GM18907 (cell line): ENCODE results near the gene IGF2BP3.
"Not testable (repeated sequence)": the region's sequence is repeated elsewhere in the genome, so short reads cannot be mapped to it uniquely, and the experiment has no call there.

Experiments
- ATAC-seq: cut with Tn5 transposase; IDR thresholded peaks from one replicate; pipeline ENCODE4 v1.9.1; 2021; ENCODE audit warnings: mild to moderate bottlenecking, moderate library complexity; ENCODE audit not compliant: unreplicated experiment

IGF2BP3 gene

DNA sequence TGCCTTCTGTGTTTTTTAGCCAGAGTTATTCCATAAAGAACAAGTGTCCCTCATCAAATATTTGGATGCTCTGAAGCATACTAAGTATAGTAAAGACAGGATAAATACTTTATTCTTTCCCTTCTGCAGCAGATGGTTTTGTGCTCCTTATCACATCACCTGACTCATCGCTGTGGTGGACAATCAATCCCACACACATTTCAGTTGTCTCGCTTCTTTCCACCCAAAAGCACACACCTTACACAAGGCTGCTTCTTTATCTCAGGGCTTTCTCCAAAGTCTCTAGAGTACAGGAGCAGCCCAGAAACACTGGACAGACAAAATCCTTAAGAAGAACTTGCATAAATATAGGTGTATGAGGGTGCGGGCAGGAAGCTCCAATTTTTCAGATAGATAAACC lies 43.4 kb downstream of the IGF2BP3 start:
- no peak for ATAC-seq

GRCh38 chr7:23422909-23423308 lies 47.4 kb downstream of the IGF2BP3 start:
- ATAC-seq = no peak

GRCh38 chr7:23422384-23422783 lies 47.9 kb downstream of the IGF2BP3 start:
- no peak for ATAC-seq

DNA sequence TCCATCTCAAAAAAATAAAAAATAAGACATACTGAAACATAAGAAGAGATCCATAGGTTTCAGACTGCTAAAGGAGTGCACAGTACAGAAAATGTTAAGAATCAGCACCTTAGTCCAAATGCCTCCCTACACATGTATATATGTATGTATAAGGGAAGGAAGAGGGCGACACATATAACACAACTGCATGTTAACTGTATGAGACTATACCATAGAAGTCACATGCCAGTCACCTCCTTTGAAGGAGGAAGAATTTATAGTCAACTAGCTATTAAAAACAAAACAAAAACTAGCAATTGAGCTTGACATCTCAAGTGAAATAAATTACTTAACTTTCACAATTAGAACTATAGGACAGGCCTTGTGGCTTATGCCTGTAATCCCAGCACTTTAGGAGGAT lies 50.4 kb downstream of the IGF2BP3 start:
- ATAC-seq = no peak

- no peak for ATAC-seq
Observed at GRCh38 chr7:23419160-23419559, 51.1 kb downstream of the IGF2BP3 start.

DNA sequence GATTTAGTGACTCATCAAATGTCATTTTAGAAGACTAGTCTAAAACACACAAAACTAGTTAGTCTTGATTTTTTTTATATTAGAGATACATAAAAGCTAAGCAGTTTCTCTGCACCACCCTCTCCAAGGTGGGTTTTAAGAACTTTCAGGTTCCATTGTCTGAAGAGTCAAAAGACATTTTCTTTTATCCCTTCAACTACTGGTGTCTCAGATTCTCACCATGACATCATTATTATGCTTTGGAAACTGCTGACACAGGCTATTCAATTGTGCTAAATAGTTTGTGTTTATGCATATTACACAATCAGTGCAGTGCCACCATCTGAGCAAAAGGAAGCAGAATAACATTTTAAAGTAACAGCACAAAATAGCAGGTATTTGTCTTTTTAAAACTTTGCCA lies 52.2 kb downstream of the IGF2BP3 start:
- no peak for ATAC-seq

- ATAC-seq = no peak
Observed at GRCh38 chr7:23415198-23415597, 55.1 kb downstream of the IGF2BP3 start.

DNA sequence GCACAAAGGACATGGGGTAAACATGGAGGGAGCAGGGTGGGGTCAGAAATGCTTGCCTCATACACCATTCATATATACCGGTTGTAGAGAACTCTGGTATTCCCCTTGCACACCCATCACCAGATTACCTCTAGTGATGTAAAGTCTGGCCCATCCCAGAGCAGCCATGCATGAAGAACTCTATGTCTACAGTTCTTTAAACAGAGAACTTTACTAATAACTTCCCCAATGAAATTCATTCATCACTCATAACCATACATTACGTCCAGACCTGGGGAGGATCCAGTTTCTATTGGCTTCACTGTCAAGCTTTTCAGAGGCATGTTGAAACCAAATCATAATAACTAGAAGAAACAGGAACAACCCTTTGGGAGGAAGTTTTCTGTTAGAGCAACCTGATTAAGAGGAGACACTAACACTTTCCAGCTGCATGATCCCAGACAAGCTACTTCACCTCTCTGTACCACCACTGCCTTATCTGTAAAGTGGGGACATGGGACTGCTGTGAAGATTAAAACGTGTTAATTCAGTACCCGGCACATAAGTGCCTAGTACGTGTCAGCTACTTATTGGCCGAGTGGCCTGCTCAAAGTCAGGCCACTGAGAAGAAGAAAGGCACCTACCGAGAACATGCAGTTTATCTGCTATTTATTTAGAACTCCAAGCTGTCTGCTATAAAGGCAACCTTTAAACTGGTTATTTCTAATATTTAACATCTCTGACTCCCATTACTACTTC lies 59.7 kb downstream of the IGF2BP3 start:
- ATAC-seq = peak; percentile 96

GRCh38 chr7:23406564-23406963 lies 63.7 kb downstream of the IGF2BP3 start:
- ATAC-seq = not testable (repeated sequence)

DNA sequence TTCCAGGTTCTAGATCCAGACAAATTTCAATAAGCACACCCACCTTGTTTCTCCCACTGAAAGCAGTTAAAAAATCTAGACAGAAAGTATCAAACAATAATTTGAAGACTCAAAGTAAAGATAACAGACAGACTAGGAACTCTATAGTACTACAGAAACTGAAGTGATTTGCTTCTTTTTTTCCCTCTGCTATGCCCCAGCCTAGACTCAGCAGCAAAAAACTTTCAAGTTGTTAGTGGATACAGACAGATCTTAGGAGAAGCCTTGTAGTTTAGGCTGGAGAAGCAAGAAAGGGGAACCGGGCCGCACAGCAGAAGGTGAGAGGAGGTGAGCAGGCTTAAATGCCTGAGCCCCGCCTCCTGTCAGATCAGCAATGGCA lies 65.1 kb downstream of the IGF2BP3 start:
- no peak for ATAC-seq

DNA sequence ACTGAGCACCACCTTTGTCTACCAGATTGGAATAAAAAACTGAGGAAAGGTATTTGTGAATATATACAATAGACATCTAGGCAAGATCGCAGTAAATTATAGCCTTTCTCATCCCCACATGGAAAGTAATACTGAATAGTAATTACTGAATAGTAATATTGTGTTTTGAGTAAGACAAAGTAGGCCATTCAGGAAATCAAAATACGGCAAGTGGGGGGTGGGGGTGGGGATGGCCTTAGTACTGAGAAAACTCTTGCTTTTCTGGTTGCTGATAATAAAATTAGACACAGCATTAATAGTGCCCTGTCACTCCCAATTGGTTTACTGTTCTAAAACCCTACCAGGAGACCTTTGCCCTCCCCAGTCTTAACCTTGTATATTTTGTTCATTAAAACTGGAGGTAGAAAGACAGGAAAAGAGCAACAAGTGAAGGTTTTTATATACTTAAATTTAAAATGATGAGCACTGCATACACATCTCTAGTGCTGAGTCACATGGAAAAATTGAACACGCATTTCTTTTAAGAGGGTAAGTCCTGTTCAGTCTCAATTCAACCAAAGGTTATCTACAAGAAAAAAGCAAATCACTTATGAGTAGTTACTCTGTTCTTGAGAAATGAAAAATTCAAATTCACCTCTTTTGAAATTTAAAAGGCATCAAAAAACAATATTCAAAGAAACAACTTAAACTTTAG lies 65.6 kb downstream of the IGF2BP3 start:
- ATAC-seq = no peak

DNA sequence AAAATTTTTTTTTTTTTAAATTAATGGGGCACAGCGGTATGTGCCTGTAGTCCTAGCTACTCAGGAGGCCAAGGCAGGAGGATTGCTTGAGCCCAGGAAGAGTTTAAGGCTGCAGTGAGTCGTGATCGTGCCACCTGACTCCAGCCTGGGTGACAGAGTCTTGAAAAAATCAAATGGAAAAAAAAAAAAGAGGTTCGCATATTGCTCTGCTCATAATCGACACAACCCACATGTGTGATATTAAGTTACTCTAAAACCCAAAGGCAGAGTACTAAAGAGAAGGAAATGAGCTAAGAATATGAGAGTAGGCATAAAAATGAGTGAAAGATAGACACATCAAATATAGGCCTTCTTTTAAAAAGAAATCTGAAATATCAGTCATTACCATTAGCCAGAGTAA lies 66.3 kb downstream of the IGF2BP3 start:
- no peak for ATAC-seq

DNA sequence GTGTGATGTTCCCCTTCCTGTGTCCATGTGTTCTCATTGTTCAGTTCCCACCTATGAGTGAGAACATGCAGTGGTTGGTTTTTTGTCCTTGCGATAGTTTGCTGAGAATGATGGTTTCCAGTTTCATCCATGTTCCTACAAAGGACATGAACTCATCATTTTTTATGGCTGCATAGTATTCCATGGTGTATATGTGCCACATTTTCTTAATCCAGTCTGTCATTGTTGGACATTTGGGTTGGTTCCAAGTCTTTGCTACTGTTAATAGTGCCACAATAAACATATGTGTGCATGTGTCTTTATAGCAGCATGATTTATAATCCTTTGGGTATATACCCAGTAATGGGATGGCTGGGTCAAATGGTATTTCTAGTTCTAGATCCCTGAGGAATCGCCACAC lies 72.2 kb downstream of the IGF2BP3 start:
- ATAC-seq = not testable (repeated sequence)

DNA sequence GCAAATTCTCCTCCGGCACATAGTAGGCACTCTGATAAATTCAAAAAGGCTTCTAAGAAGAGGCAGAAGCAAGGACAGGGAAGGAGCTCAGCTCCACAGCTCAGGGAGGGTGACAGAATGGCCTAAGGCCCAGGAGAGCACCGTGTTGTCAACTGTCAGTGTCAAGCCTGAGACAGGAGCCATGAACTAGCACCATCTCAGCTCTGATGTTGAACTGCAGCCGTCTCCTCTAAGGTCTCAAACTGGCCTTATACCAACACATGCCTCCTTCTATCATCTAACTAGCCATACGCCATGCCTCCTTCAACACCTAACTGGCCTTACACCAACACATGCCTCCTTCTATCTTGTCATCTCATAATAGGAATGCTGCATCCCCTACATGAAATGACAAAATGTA lies 73.0 kb downstream of the IGF2BP3 start:
- no peak for ATAC-seq

DNA sequence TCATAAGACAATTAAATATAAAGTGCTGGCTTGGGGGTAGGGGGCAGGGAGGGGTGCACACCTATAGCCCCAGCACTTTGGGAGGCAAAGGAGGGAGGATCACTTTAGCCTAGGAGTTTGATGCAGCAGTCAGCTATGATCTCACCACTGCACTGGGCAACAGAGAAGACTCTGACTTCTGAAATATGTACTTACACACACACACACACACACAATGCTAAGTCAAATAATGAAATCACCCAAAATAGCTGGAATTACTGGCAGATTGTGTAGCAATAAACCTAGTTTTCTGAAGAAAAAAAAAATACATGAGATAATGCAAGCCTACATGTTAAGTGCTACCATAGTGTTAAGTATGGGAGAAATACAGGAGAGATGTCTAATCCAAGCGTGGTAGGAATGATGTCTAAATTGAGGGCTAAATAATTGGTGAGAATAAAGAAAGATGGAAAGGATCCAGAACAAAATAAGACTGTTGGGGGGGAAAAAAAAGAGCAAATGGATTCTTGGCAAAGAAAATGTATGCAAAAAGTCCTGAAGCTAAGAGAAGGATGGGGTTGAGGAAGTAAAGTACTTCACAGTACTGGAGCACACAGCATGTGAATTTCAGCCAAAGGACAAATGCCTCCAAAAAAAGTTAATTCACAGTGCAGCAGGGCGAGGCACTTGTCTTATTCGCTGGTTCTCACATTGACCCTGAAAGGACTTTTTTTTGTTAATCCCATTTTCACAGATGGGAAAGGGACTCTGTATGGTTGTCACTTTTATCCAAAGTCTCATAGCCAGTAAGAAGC lies 73.9 kb downstream of the IGF2BP3 start:
- no peak for ATAC-seq

- no peak for ATAC-seq
Observed at GRCh38 chr7:23394488-23395171, 75.7 kb downstream of the IGF2BP3 start.

- no peak for ATAC-seq
Observed at GRCh38 chr7:23393636-23394035, 76.7 kb downstream of the IGF2BP3 start.

- no peak for ATAC-seq
Observed at GRCh38 chr7:23389701-23390100, 80.6 kb downstream of the IGF2BP3 start.

GRCh38 chr7:23387583-23387982 lies 82.7 kb downstream of the IGF2BP3 start:
- no peak for ATAC-seq

- no peak for ATAC-seq
Observed at GRCh38 chr7:23385140-23385539, 85.2 kb downstream of the IGF2BP3 start.

DNA sequence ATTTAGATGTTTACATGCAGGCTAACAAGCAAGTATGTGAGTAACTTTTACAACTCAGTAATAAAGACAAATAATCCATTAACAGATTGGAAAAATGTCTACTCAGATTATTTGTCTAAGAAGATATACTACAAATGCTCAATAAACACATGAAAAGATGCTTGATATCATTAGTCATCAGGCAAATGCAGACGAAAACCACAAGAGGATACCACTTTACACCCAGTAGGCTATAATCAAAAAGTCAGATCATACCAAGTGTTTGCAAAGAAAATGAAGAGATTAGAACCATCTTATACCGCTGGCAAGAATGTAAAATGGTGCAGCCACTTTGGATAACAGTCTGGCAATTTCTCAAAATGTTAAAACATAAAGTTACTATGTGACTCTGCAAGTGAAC lies 87.1 kb downstream of the IGF2BP3 start:
- ATAC-seq = no peak
